Upper lobe of left lung (tissue), 4 donors: Measurements from ENCODE around the gene PRR14.

Source experiments
- CTCF ChIP-seq, 6 experiments: fragments of 450-650 bp in 4 of 6; fragments of 200-600 bp in 2 of 6; sonication (generic) in 2 of 6; IDR thresholded peaks; one replicate each; pipeline ENCODE4 v1.5.1; 2016 to 2019; ENCODE audit warnings: antibody characterized with exemption in 6 of 6
- EP300 ChIP-seq, 4 donors: sonication (generic); formaldehyde crosslinking; IDR thresholded peaks; one replicate each; pipeline ENCODE4 v1.5.1; 2017; ENCODE audit warnings: antibody characterized with exemption in 4 of 4, control low read depth in 2 of 4
- POLR2A ChIP-seq, 4 donors: fragments of 450-650 bp; IDR thresholded peaks; one replicate each; pipeline ENCODE4 v1.5.1; 2016 to 2017; ENCODE audit warnings: antibody characterized with exemption in 4 of 4, mild to moderate bottlenecking in 2 of 4
- POLR2AphosphoS5 ChIP-seq, 2 donors: sonication (generic); formaldehyde crosslinking; IDR thresholded peaks; one replicate each; pipeline ENCODE4 v1.5.1; 2017; ENCODE audit warnings: antibody characterized with exemption in 2 of 2

- TF ChIP-seq CTCF (IDR thresholded peaks at IDR 0.05) (peak; percentile 38 to 85 (median 66)), POLR2AphosphoS5 (IDR thresholded peaks at IDR 0.05) (no peak), EP300 (IDR thresholded peaks at IDR 0.05) (no peak), POLR2A (IDR thresholded peaks at IDR 0.05) (no peak)
Observed at GRCh38 chr16:30615358-30616091, 35.2 kb upstream of the PRR14 start.
